Stimulated activated CD8-positive, alpha-beta memory T cell treated with anti-CD3 and anti-CD28 coated beads, Interleukin-2, amount 100 ng/mL, for 1 hour (primary cell): ENCODE results near the gene ETAA1.

Experiments used
- DNase-seq, 2 donors: peaks; one replicate each; pipeline ENCODE4 v3.0.0-alpha.2; 2020; ENCODE audit warnings: low read depth in 2 of 2

Gene ETAA1

DNA sequence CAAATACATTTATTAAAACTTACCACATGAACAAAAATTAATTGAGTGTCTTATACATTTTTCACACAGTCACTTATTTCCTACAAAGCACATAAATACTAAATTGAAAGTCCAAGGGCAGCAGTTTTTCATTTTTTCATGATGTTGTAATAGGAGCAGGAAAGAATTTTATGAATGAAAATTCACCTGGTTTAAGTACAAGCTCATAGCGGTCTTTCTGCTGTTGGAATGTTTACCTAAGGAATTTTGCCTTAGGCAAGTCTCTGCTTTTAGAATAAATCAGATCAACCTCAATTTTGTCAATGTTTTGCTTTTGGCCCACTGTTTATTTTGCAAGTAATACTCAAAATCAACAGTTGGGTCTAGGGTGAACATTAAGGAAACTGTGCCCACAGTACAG is 40.0 kb downstream of the ETAA1 start:
- no peak for DNase-seq

DNA sequence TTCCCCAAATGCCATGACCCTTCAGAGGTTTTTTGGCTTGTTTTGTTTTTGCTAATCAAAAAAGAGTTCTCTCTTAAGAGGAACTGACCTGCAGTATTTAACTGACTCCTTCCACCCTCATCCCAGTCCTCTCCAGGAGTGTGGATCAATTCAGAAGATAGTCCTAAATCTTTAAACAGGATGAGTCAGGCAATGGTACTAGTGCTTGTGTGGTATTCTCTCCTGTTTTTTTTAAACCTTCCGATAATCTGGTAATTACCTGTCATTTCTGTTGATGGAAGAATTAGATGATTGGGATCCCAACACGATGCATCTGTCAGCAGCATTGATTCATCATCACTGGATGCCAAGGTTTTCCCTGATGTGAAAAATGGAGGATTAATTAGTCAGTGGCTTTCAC is 41.2 kb downstream of the ETAA1 start:
- no peak for DNase-seq

DNA sequence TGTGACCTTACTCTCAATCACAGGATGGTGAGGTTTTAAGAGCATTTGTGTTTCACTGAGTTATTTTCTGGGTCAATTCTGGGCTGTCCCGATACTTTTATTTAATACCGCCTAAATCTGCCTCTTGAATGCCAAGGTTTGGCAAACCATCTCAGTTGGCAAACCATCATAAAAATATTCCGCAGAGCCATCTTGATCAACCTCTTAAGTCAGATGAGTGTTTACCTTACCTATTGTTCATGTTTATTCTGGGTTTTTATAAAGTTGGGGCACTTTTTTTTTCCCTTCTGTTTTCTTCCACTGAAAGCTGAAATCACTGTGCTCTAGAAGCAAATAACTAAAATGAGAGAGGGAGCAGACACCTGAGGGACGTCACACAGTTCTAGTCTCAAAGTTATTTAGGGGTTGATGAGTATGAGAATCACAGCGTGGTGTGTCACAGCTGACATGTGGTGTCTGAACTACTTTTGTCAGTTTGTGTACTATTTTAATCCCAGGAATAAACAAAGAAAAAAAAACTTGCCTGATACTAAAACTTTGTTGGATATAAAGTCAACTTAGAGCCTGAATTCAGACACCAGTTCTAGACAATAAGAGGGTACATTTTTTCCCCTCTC is 48.6 kb downstream of the ETAA1 start:
- no peak for DNase-seq

GRCh38 chr2:67446491-67446911 is 49.4 kb downstream of the ETAA1 start:
- DNase-seq: no peak

GRCh38 chr2:67448648-67449047 is 51.5 kb downstream of the ETAA1 start:
- no peak for DNase-seq

- DNase-seq: no peak
Observed at GRCh38 chr2:67451086-67451832, 54.1 kb downstream of the ETAA1 start.

DNA sequence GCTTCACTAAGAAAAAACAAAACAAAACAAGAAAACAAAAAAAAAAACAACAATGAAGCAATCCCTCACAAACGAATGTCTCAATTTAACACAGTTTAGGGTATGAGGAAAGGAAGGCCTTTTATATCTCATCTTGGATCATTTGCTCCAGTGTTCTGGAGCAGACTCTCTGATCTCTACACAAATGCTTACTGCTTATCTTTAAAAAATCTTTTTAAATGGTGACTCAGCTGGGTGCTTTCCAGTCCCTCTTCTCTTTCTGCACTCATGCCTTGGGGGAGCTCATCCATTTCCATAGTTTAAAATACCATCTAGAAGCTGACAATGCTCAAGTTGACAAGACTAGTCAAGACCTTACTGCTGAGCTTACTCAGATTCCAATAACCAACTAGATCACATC is 56.2 kb downstream of the ETAA1 start:
- no peak for DNase-seq

GRCh38 chr2:67455219-67456142 is 58.3 kb downstream of the ETAA1 start:
- DNase-seq: no peak

DNA sequence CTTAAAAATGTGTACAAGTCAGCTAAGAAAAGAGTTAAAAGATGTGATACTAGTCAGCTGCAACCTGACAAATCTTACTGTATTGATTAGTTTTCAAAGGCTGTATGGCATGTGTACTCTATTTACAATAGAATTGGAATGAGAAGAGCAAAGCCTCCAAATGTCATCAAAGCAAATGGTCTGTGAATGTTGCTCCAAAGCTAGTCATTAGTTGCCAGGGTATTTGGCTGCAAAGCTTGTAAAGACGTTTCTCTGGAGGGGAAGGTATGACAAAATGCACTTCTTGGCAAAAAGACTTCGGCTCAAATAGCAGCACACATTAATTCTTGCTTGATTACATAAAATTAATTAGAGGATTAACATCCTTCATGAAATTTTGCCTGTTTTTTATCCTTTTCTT is 59.3 kb downstream of the ETAA1 start:
- DNase-seq: no peak

GRCh38 chr2:67457699-67458098 is 60.6 kb downstream of the ETAA1 start:
- DNase-seq: no peak

GRCh38 chr2:67459761-67460160 is 62.6 kb downstream of the ETAA1 start:
- no peak for DNase-seq
